Activated gamma-delta T cell treated with Interleukin-2 at 50 U/mL for 16 hours (primary cell): Measurements from ENCODE around the gene SNX30.

Experiments
- DNase-seq: peaks from one replicate; pipeline ENCODE4 v3.0.0-alpha.2; 2020

Gene SNX30

GRCh38 chr9:112890106-112891081 lies 139.8 kb downstream of the SNX30 start, which contains the start of gene SLC46A2:
Gene SLC46A2 (minus strand): TSS chr9:112890876. CDS start chr9:112890681, 195 bp downstream.
- no peak for DNase-seq

- DNase-seq: no peak
These were observed 141.0 kb downstream of the SNX30 start for GRCh38 chr9:112891521-112891920.

GRCh38 chr9:112892981-112893380 lies 142.4 kb downstream of the SNX30 start:
- no peak for DNase-seq

GRCh38 chr9:112894041-112894440 lies 143.5 kb downstream of the SNX30 start:
- DNase-seq: no peak

- no peak for DNase-seq
These were observed 144.1 kb downstream of the SNX30 start for GRCh38 chr9:112894699-112895098.

- DNase-seq: no peak
These were observed 145.6 kb downstream of the SNX30 start for GRCh38 chr9:112896131-112896530.

- no peak for DNase-seq
These were observed 148.3 kb downstream of the SNX30 start for GRCh38 chr9:112898872-112899311.

GRCh38 chr9:112900488-112900887 lies 149.9 kb downstream of the SNX30 start:
- no peak for DNase-seq

GRCh38 chr9:112900901-112901300 lies 150.3 kb downstream of the SNX30 start:
- no peak for DNase-seq

- no peak for DNase-seq
These were observed 154.5 kb downstream of the SNX30 start for GRCh38 chr9:112905084-112905483.

GRCh38 chr9:112911736-112912135 lies 161.2 kb downstream of the SNX30 start:
- DNase-seq: no peak

- DNase-seq: no peak
These were observed 162.1 kb downstream of the SNX30 start for GRCh38 chr9:112912636-112913035.

GRCh38 chr9:112913326-112913725 lies 162.8 kb downstream of the SNX30 start:
- DNase-seq: no peak

GRCh38 chr9:112914524-112914923 lies 164.0 kb downstream of the SNX30 start:
- DNase-seq: no peak

- no peak for DNase-seq
These were observed 166.8 kb downstream of the SNX30 start for GRCh38 chr9:112917047-112917986.

GRCh38 chr9:112917987-112918362 lies 167.4 kb downstream of the SNX30 start:
- no peak for DNase-seq

GRCh38 chr9:112921549-112921948 lies 171.0 kb downstream of the SNX30 start:
- no peak for DNase-seq
